HG03521 (cell line): ENCODE measurements around the gene TIPRL.
"Not testable (repeated sequence)": the region's sequence is repeated elsewhere in the genome, so short reads cannot be mapped to it uniquely, and the experiment has no call there.

ENCODE experiments used
- ATAC-seq: cut with Tn5 transposase; IDR thresholded peaks from one replicate; pipeline ENCODE4 v1.9.1; 2021; ENCODE audit warnings: mild to moderate bottlenecking, moderate library complexity; ENCODE audit not compliant: unreplicated experiment

Gene TIPRL

DNA sequence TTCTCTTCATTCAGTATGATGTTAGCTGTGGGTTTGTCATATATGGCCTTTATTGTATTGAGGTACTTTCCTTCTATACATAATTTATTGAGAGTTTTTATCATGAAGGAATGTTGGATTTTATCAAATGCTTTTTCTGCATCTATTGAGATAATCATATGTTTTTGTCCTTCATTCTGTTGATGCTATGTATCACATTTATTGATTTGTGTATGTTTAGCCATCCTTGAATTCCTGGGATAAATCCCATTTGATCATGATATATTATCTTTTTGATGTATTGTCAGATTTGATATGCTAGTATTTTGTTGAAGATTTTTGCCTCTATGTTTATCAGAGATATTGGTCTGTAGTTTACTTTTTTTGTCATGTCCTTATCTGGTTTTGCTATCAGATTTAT is 21.1 kb upstream of the TIPRL start:
- no peak for ATAC-seq

DNA sequence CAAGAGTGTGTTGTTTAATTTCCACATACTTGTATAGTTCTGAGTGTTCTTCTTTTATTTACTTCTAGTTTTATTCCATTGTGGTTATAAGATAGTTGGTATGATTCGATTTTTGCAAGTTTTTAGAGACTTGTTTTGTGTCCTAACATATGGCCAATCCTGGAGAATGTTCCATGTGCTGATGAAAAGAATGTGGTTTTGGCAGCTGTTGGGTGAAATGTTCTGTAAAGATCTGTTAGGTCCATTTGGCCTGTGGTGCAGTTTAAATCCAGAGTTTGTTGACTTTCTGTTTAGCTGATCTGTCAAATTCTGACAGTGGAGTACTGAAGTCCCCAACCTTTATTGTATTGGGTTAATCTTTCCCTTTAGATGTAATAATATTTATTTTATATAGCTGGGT is 19.5 kb upstream of the TIPRL start:
- ATAC-seq, result no peak

DNA sequence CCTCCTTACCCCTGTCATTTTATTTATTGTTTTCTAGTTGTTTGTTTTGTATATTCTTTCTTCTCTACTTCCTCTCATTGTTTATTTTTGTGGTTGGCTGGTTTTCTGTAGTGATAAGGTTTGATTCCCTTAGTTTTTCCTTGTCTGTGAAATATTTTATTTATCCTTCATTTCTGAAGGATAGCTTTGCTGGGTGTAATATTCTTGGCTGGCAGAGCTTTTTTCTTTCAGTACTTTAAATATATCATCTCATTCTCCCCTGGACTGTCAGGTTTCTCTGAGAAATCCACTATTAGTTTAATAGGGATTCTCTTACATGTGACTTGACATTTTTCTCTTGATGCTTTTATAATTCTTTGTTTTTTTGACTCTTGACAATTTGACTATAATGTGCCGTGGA is 18.8 kb upstream of the TIPRL start:
- ATAC-seq, result no peak

- no peak for ATAC-seq
Observed at GRCh38 chr1:168161459-168161858, 17.3 kb upstream of the TIPRL start.

- no peak for ATAC-seq
Observed at GRCh38 chr1:168163670-168164069, 15.1 kb upstream of the TIPRL start.

DNA sequence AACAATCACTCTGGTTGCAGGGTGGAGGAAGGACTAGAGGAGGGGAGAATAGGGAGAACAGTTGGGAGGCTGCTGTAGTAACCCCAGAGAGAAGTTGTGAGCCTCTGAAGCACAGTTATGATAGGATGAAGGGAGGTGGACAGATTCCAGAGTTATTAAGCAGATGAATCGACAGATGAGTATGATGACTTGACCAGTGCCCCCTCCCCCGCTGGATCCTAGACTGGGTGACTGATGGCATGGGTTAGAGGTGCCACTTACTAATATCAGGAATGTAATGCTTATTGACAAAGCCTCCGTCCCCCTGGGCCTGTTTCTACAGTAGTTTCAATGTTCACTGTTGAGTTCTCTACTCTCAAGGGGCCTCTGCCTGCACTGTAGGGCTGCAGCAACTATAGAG is 14.0 kb upstream of the TIPRL start:
- ATAC-seq, result no peak

GRCh38 chr1:168167806-168168205 is 11.0 kb upstream of the TIPRL start:
- ATAC-seq, result no peak

DNA sequence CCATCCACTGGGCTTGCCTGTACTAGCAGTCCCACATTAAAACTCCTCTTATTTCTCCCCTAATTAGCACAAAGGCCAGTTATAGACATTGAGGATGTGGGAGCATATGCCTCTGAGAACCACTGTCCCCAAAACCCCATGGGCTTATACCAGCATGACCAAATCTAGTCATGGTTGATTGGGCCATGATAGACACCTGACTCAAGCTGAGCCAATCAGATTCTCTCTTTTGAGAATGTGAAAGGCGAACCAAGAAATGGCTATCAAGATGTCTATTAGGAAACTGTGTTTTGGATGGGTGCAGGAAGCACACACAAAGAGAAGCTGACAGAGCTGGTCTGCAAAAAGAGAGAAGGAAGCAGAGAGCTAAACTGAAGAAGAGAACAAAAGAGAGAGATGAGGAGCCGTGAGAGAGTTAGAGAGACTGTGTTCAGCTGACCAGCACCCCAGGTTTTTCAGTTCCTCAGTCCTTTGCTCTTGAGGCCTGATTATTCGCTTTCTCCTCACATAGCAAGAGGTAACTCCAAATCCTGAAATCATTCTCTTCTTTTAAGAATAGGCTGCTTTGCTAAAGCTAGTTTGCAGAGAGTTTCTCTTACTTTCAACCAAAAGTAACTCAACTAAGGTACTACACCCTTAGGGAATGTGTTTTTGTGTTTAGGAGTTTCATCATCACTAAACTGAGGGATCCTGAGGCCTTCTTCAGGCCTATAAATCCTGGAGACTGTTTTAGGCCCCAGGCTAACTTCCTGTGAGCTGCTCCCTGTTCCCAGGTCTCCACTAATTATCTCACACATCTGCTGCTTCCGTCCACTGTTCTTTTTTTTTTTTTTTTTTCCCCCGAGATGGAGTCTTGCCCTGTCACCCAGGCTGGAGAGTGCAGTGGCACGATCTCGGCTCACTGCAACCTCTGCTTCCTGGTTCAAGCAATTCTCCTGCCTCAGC is 7.9 kb upstream of the TIPRL start:
- no peak for ATAC-seq

GRCh38 chr1:168172250-168172915 is 6.4 kb upstream of the TIPRL start:
- no peak for ATAC-seq

DNA sequence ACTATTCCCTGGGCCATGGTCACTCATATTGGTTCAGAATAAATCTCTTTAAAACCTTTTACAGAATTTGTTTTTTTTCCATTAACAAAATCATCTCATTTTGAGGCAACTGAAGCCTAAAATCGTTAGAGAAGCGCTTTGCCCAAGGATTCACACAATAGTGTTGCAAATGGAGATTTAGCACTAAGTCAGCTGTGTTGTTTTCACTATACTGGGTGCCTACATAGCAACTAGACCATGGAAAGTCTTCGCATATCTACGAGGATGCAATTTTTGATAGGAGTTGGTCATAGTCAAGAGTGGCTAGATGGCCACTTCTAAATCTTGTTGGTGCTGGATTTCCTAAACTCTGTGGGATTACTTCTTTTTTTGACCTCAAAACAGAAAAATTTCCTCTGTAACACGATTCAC is 530 bp upstream of the TIPRL start:
- ATAC-seq, result no peak

DNA sequence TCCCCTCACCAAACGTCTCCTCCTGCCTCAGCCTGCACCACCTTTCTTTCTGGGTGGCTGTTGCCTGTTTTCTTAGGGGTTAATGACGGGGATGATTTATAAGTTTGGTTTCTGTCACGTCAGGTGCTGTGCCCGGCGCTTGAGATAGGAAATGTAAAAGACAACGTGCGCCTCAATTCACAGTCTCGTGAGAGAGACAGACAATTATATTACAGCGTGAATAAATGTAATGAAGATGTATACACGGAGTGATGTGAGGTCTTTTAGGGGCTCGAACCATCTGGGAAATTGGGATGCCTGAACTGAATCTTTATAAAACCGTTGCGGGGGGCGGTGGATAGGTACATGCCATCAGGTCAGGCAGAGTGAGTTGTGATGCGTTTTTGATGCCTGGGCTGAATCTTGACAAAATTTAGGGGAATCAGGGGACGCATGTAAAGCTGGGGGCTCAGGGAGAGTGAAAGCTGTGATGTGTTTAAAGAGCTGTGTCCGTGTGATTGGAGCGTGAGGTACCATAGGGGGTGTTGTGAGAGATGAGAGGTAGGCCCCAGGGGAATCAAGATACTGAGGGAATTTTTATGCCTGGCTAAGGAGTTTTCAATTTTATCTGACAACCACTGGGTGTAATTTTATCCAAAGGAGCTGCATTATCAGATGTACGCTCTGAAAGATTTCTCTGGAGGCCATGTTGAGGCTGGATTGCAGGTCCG is 831 bp downstream of the TIPRL start:
- ATAC-seq, result no peak

GRCh38 chr1:168180148-168180524 is 1.4 kb downstream of the TIPRL start:
- no peak for ATAC-seq

GRCh38 chr1:168181063-168181720 is 2.4 kb downstream of the TIPRL start:
- ATAC-seq, result not testable (repeated sequence)

DNA sequence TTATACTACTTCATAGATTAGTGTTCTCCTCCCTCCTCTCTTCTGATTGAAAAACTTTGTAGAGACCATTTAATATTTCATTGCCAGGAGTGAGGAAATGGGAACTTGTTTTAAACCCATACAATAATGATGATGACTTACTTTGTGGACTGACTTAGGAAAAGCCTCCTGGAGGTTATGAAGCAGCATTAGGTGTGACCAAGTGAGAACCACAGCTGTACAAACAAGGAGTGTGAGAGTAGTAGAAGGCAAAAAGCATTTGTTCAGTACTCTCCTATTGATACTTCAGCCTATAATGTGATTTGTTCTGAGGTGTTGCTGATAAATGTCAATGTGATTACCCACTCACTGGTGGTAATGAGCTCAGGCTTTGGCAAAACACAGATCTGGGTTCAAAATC is 8.4 kb downstream of the TIPRL start:
- ATAC-seq, result no peak

GRCh38 chr1:168190403-168190802 is 11.6 kb downstream of the TIPRL start:
- no peak for ATAC-seq

- ATAC-seq, result no peak
Observed at GRCh38 chr1:168195199-168196135, 16.7 kb downstream of the TIPRL start.

- no peak for ATAC-seq
Observed at GRCh38 chr1:168199056-168199455, 20.3 kb downstream of the TIPRL start.

DNA sequence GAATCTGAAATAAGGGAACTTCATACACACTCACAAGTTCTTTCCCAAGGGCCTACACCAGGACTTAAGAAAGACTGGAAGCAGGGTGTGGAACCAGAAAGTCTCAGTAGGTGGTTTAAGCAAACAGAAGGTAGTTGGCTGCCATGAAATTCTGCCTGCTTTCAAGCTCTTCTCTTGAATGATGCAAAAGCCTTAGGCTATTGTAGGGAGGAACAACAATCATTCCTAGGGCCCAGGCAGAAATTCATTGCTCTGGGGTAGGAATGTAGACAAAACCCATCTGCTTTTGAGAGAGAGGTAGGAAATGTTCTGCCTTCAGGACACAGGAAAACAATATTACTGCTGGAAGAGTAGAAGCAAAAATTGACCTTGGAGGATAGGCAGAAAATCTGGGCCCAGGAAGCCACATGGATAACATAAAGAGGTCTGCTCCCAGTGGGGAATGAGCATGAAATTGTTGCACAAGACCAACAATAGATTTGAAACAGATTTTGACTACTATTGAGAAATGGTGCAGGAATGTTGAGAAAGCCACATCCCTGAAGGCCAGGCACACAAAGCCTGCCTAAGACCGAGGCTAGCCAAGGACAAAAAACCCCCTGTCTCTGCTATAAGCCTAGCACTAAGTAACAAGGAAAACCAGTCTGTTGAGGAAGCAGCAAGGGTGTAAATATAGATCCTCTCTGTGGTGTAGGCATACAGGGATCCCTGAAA is 24.3 kb downstream of the TIPRL start:
- no peak for ATAC-seq

DNA sequence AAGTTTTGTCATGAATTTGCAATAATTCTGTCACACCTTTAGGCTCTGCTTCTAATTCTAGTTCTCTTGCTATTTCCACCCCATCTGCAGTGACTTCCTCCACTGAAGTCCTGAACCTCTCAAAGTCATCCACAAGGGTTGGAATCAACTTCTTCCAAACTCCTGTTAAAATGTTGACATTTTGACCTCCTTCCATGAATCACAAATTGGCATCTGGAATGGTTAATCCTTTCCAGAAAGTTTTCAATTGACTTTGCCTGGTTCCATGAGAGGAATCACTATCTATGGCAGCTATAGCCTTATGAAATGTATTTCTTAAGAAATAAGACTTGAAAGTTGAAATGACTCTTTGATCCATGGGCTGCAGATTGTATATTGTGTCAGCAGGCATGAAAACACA is 27.3 kb downstream of the TIPRL start:
- ATAC-seq, result no peak
